Skeletal muscle tissue (tissue), 4 donors: ENCODE data around the gene COL23A1. TPM values are rescaled to one million over a fixed set of nuclear protein-coding genes. Genes with fewer than 3 reads are reported as not detected.

Experiments used
- H3K27ac ChIP-seq: one replicate; pipeline ENCODE4 v1.7.0; 2013; ENCODE audit warnings: mild to moderate bottlenecking, low read depth, low read length, inconsistent platforms
- H3K27me3 ChIP-seq, 3 donors: one replicate each; pipeline ENCODE4 v1.7.0; 2013; ENCODE audit warnings: low read length in 3 of 3; ENCODE audit not compliant: control insufficient read depth in 3 of 3, insufficient read depth in 3 of 3
- H3K36me3 ChIP-seq, 3 donors: one replicate each; pipeline ENCODE4 v1.7.0; 2013; ENCODE audit warnings: low read length in 3 of 3; ENCODE audit not compliant: control insufficient read depth in 3 of 3, insufficient read depth in 3 of 3
- H3K4me1 ChIP-seq, 3 donors: one replicate each; pipeline ENCODE4 v1.7.0; 2013; ENCODE audit warnings: low read length in 3 of 3, mild to moderate bottlenecking in 3 of 3; ENCODE audit not compliant: control insufficient read depth in 3 of 3, insufficient read depth in 3 of 3
- H3K4me3 ChIP-seq, 3 donors: one replicate each; pipeline ENCODE4 v1.7.0; 2013; ENCODE audit warnings: low read length in 3 of 3
- H3K9ac ChIP-seq, 3 donors: one replicate each; pipeline ENCODE4 v1.7.0; 2013; ENCODE audit warnings: low read length in 3 of 3, mild to moderate bottlenecking in 3 of 3, moderate library complexity in 2 of 3, low read depth in 1 of 3
- H3K9me3 ChIP-seq, 3 donors: one replicate each; pipeline ENCODE4 v1.7.0; 2013; ENCODE audit warnings: low read length in 3 of 3; ENCODE audit not compliant: control insufficient read depth in 3 of 3
- total RNA-seq: library from RNA; depleted of rRNA; stranded (reverse); fragments of >200 nt; gene quantifications from one replicate; pipeline ENCODE4 v1.2.3, GENCODE V29; 2014
- donor health status: Osteomylitis.

Gene COL23A1
- total RNA-seq, 1 donor from 2014 or later = 0.52 TPM

GRCh38 chr5:178538741-178539229 lies 51.4 kb downstream of the COL23A1 start:
- Histone ChIP-seq H3K36me3 (no peaks in the 10 kb centered on the region), H3K9ac (no peak overlapping the region), H3K9me3 (no peaks in the 10 kb centered on the region), H3K4me3 (no peak overlapping the region), H3K27me3 (no peaks in the 10 kb centered on the region), H3K4me1 (no peaks in the 10 kb centered on the region), H3K27ac (no peak overlapping the region)

GRCh38 chr5:178537467-178538371 lies 52.5 kb downstream of the COL23A1 start:
- Histone ChIP-seq H3K9me3 (no peaks in the 10 kb centered on the region), H3K27me3 (peaks cover 0 to 3% (median 2%) of the 10 kb centered on the region in 3 donors), H3K4me3 (no peak overlapping the region), H3K9ac (no peak overlapping the region), H3K4me1 (no peaks in the 10 kb centered on the region), H3K36me3 (no peaks in the 10 kb centered on the region), H3K27ac (no peak overlapping the region)

DNA sequence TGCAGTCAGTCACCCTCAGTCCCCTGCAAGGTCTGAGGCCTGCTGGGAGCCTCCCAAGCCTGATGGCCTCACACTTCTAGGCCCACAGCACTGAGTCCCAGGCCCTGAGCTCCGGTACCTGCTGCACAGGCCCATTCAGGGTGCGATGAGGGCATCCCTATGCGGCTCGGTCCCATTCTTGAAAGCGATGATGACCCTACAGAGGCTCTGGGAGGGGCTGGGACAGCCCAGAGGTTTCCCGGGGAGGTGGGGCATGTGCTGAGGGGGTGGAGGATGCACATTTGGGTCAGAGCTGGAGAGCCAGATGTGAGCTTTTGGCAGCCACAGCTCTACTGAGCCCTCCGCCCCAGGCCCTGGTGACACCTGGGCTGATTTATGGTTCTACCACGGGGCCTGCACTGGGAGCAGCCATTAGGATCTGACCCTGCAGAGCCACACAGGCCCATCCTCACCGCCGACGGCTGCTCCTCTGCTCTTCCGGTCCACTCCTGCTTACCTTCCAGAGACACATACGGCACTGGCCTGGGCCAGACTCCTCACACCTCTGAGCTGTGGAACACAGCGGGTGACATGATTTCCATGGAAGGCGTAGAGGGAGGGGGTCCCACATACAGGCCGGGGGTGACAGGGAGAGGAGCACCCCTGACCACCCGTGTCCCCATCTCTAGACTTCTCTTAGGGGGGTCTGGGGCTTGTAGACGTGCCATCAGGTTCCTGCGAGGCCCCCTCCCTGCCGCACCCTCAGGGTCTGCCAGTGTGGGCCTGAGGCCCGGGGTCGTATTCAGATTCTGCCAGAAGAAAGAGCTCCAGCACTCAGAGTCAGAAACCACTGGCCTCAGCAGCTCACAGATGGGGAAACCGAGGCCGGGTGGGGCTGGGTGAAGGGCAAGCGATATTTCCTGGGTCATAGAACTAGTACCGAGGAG lies 53.4 kb downstream of the COL23A1 start:
- no peaks in the 10 kb centered on the region for H3K9me3 ChIP-seq
- H3K27ac ChIP-seq = no peak overlapping the region
- H3K36me3 ChIP-seq = no peaks in the 10 kb centered on the region
- H3K27me3 ChIP-seq = peaks cover 0 to 3% (median 2%) of the 10 kb centered on the region in 3 donors
- no peaks in the 10 kb centered on the region for H3K4me1 ChIP-seq
- H3K4me3 ChIP-seq = no peak overlapping the region
- no peak overlapping the region for H3K9ac ChIP-seq

- no peaks in the 10 kb centered on the region for H3K4me1 ChIP-seq
- H3K36me3 ChIP-seq = no peaks in the 10 kb centered on the region
- H3K27me3 ChIP-seq = peaks cover 0 to 3% (median 3%) of the 10 kb centered on the region in 3 donors
- H3K4me3 ChIP-seq = no peak overlapping the region
- no peak overlapping the region for H3K27ac ChIP-seq
- no peaks in the 10 kb centered on the region for H3K9me3 ChIP-seq
- no peak overlapping the region for H3K9ac ChIP-seq
Observed at GRCh38 chr5:178535299-178536175, 54.7 kb downstream of the COL23A1 start.

DNA sequence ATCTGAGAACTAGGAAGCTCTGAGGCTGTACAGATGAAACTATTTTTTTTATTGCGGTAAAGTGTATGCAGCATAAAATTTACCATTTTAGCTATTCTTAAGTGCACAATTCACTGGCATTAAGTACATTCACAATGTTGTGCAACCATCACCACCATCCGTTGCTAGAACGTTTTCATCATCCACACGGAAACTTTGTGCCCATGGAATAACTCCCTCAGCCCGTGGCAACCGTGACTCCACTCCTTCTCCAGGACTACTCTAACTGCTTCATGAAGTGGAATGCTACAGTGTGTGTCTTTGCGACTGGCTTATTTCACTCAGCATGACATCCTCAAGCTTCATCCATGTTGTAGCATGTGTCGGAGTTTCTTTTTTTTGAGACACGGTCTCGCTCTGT lies 57.1 kb downstream of the COL23A1 start:
- H3K36me3 ChIP-seq = no peaks in the 10 kb centered on the region
- no peak overlapping the region for H3K4me3 ChIP-seq
- no peak overlapping the region for H3K27ac ChIP-seq
- peaks cover 0 to 5% (median 3%) of the 10 kb centered on the region in 3 donors for H3K27me3 ChIP-seq
- no peak overlapping the region for H3K9ac ChIP-seq
- H3K9me3 ChIP-seq = no peaks in the 10 kb centered on the region
- peaks cover 0 to 3% (median 0%) of the 10 kb centered on the region in 3 donors for H3K4me1 ChIP-seq

GRCh38 chr5:178532666-178533065 lies 57.5 kb downstream of the COL23A1 start:
- Histone ChIP-seq H3K9me3 (no peaks in the 10 kb centered on the region), H3K27ac (no peak overlapping the region), H3K4me1 (peaks cover under 1 to 3% (median 2%) of the 10 kb centered on the region in 3 donors), H3K9ac (no peak overlapping the region), H3K36me3 (no peaks in the 10 kb centered on the region), H3K27me3 (peaks cover 0 to 5% (median 3%) of the 10 kb centered on the region in 3 donors), H3K4me3 (no peak overlapping the region)

- Histone ChIP-seq H3K27ac (no peak overlapping the region), H3K4me1 (peaks cover 3 to 7% (median 4%) of the 10 kb centered on the region in 3 donors), H3K9ac (no peak overlapping the region), H3K4me3 (no peak overlapping the region), H3K9me3 (no peaks in the 10 kb centered on the region), H3K36me3 (no peaks in the 10 kb centered on the region), H3K27me3 (peaks cover 0 to 5% (median 3%) of the 10 kb centered on the region in 3 donors)
Observed at GRCh38 chr5:178532236-178532635, 58.0 kb downstream of the COL23A1 start.

DNA sequence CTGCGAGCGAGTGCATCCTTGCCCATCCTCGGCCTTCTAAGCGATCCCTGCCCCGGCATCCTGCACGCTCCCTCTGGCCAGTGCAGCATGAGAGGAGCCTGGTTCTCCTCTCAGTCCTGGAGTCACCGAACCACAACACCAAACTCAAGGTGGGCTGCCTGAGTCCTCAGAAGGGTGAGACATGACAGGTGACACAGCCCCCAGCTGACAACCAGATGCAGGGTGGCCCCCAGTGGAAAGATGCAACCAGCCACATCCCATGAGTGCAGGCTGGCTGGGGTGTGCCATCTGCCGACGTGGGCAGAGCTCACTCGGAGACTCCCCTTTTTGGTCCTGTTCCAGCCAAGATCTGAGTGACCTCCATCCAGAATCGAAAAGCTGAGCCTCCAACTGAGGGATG lies 58.4 kb downstream of the COL23A1 start:
- Histone ChIP-seq H3K4me1 (peaks cover 4 to 12% (median 7%) of the 10 kb centered on the region in 3 donors), H3K4me3 (no peak overlapping the region), H3K27ac (no peak overlapping the region), H3K36me3 (no peaks in the 10 kb centered on the region), H3K27me3 (peaks cover 0 to 5% (median 3%) of the 10 kb centered on the region in 3 donors), H3K9ac (no peak overlapping the region), H3K9me3 (no peaks in the 10 kb centered on the region)

DNA sequence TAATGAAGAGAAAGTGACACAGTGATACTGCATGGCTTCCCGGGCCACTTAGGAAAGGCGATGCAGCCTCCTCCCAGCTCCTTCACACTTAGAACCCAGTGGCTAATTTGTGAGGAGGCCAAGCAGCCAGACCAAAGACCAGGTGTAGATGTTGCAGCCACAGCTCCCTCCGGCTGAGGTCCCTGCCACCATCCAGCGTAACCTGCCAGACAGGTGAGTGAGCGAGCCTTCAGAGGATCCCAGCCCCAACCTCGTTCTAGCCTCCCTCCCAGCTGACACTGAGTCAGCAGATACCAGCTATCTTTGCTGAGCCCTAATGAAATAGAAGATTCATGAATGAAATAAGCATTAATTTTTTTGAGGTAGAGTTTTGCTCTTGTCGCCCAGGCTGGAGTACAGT lies 59.7 kb downstream of the COL23A1 start:
- H3K4me3 ChIP-seq = no peak overlapping the region
- no peak overlapping the region for H3K9ac ChIP-seq
- H3K27ac ChIP-seq = no peak overlapping the region
- peaks cover 0 to 5% (median 3%) of the 10 kb centered on the region in 3 donors for H3K27me3 ChIP-seq
- H3K9me3 ChIP-seq = no peaks in the 10 kb centered on the region
- no peaks in the 10 kb centered on the region for H3K36me3 ChIP-seq
- H3K4me1 ChIP-seq = peaks cover 4 to 21% (median 7%) of the 10 kb centered on the region in 3 donors
